ENCODE results near the gene TKT.

The TKT gene

GRCh38 chr3:53239800-53240199 is 16.0 kb downstream of the TKT start:
- ATAC-seq, result no peak

- ATAC-seq, result no peak
Observed at GRCh38 chr3:53238886-53239285, 16.9 kb downstream of the TKT start.

DNA sequence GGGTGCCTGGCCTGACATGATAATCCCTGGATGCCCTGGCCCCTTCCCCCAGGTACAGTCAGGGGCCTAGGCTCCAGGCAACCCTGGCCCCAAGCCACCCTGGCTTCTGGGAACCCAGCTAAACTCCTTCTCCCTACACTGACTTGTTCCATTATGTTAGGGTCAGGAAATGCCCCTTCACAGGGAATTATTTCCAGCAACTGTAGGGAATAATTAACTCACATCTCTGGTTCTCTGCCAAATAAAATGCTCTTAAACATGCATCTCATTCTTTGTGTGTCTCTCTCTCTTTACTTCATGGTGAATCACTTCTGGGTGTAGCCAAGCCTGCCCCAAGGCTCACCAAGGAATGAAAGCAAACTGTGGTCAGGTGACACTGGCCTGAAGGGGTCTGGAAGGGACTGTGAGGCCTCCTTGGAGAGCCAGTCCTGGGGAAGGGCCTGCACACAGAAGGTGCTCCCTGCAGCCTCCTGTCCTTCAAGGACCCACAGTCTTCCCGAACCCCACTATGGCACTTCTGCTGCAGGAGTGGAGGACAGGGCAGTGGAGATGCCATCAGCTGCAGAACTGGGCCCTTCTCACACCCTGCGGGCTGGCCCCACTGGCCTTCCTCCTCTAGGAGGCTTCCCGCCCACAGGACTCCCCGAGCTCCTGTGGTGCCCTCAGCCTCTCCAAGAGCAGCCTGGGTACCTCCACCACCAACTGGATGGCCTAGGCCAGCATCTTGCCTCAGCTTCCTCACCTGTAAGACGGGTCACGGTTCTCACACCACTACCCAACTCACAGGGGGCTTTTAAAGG is 17.6 kb downstream of the TKT start:
- ATAC-seq, result no peak

DNA sequence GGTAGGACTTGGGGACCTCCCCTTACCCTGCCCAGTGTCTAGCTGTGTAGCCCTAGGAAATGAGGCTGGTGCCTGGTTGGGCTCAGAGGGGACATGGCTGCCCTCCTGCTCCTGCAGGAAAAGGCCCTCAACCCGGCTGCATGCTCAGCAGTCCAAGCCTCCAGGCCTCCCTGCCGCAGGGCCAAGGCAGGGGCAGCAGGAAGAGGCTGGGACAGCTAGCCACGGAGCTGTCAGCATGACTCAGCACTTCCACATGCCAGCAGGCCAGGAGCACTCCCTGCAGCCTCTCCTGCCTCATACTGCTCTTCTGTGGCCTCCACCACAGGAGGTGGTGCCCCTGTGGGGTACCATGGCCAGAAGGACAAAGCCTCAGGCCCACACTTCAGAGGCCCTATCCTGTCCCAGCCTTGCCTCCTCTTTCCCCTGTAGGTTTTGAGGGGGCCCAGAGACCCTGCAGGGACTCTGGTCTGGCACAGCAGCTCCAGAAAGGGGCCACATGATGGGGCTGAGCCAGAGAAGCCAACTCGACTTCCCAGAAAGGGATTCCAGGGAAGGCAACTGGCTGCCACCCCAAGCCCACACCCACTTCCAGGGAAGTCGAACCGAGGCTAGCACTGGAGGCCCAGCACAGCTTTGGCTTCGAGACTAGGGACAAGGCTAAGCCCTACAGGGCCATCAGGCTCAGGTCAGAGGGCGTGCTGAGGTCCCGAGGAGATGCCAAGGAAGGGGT is 19.5 kb downstream of the TKT start:
- no peak for ATAC-seq

- no peak for ATAC-seq
Observed at GRCh38 chr3:53235545-53235944, 20.3 kb downstream of the TKT start.

DNA sequence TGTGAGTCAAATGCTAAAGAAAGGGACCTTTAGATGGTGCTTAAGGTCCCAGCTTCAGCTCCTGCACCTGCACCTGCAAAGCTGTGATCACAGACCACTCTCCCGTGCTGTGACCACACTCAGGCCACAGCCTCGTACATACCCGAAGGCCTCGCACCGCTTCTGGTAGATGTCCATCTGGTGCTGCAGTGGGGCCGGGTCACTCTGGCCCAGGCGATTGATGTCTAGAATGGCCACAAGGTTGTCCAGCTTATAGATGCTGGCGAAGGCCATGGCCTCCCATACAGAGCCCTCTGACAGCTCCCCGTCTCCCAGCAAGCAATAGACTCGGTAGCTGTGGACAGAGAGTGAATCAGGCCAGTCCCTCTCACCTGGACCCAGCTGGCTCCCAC is 21.0 kb downstream of the TKT start:
- no peak for ATAC-seq

GRCh38 chr3:53234130-53234840 is 21.5 kb downstream of the TKT start:
- ATAC-seq, result no peak

- ATAC-seq, result no peak
Observed at GRCh38 chr3:53232641-53233377, 23.0 kb downstream of the TKT start.

GRCh38 chr3:53231532-53232511 is 24.0 kb downstream of the TKT start:
- no peak for ATAC-seq

GRCh38 chr3:53230789-53231188 is 25.0 kb downstream of the TKT start:
- ATAC-seq, result no peak

DNA sequence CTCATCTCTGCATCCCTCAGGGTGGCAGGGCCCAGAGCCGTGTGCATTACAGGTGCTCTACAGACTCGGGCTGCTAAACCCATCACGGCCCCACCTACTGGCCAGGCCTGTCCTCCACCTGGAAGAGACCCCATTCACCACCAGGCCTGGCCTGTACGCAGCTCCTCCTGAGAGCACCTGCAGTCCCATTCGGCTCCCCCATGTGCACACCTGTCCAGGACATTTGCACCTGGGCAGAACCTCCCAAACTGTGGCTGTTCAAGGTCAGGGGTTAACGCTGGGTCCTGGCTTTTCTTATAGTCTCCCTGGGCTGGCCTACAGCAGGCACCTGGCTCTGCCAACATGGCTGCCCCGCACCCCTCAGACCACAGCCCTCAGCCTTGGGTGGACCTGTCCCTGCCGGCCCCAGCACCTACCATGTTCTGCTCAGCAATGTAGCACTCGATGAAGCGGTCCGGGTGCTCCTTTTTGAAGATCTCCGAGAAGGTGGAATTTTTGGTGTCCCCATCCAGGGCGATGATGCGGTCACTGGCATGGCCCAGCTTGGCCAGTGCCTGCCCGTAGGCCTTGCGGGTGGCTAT is 25.7 kb downstream of the TKT start:
- no peak for ATAC-seq

- ATAC-seq, result no peak
Observed at GRCh38 chr3:53229606-53230005, 26.2 kb downstream of the TKT start.

DNA sequence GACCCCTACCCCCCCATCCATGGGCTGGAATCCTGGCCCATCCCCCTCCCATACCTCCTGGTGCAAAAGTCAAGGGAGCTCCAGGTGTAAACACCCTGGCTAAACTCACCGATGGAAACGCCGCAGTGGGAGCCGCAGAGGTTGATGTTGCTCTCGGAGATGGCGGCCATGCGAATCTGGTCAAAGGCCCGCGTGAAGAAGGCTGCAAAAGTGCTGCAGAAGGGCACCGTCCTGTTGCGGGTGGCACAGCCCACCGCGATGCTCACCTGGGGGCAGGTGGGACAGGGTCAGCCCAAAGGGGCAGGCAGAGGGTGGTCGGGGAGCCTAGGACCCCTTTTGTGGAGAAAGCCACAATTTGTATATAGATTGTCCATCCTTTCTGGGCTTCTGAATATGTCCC is 26.7 kb downstream of the TKT start:
- no peak for ATAC-seq

GRCh38 chr3:53227993-53228885 is 27.6 kb downstream of the TKT start:
- no peak for ATAC-seq

GRCh38 chr3:53226841-53227407 is 28.9 kb downstream of the TKT start:
- ATAC-seq, result no peak

GRCh38 chr3:53226142-53226840 is 29.5 kb downstream of the TKT start:
- ATAC-seq, result no peak

GRCh38 chr3:53225651-53226050 is 30.2 kb downstream of the TKT start:
- ATAC-seq, result no peak

DNA sequence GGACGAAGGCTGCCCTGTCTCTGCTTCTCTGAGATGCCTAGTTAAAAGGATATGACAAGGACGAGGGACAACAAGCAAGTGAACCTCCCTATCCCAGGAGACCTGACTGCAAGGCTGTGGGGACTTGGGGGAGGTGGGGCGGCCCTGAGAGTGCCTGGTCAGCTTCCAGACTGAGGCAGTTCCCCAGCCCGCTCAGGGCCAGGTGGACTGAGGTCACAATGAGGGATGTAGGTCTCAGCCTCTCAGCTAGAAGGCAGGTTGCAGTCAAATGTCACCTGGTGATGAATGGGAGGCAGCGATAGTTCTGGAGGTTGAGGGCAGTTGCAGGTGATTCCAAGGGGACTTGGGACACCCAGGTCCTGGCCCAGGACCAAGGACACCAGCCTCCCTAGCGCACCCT is 30.6 kb downstream of the TKT start:
- ATAC-seq, result no peak

DNA sequence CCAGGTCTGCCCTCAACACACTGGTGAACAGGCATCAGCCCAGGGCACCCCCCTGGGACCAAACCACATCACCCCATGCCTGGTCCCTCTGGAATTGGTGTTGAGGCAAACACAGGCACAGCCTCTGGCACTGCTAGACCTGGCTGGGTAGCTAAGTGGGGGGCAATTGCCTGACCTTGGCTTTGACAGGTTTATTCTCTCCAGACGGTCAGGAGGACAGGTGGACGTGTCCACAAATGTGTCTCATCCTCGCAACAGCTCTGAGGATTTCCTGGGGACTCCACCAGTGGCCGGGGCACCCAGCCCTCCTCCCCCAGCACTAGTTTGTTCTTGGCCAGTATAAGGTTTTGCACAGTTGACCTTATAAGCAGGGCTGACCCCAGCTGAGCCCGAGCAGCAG is 31.3 kb downstream of the TKT start:
- no peak for ATAC-seq
